Measurements from ENCODE around the gene TIPRL.

DNA sequence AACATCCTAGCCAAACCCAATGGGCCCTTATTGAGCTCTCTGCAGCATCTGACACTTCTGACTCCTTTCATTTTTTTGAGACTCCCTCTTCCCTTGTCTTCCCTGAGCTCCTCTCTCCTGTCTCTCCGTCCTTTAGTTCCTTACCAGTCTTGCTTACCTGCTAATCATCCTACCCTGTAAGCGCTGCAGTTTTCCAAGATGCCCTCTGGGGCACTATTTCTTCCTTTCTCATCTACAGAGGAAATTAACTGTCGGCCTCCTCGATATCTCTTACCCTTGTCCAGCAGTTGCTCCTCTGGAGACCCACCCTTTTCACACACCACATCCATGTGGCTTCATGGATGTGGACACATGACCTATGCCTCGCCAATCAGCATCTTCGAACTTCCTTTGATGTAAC lies 48.8 kb upstream of the TIPRL start:
- TF ChIP-seq POLR2AphosphoS5 (IDR thresholded peaks at IDR 0.05) (no peak), POLR2A (IDR thresholded peaks at IDR 0.05) (no peak)
